SK-N-SH treated with all-trans-retinoic acid at 6 μM for 48 hours (cell line): ENCODE data around the gene GRAMD1B.

Source experiments
- ATAC-seq: fragments of 200-7000 bp; cut with Tn5 transposase; 3 replicates; pipeline ENCODE4 v1.9.1; 2020; ENCODE audit warnings: mild to moderate bottlenecking, moderate library complexity
- ARNTL ChIP-seq: fragments of 450-650 bp; formaldehyde crosslinking; IDR thresholded peaks from 2 replicates; pipeline ENCODE4 v1.5.0; 2020; ENCODE audit warnings: low read depth, mild to moderate bottlenecking, moderate library complexity, borderline replicate concordance
- BACH2 ChIP-seq: fragments of 250-450 bp; sonication (Bioruptor Pico); IDR thresholded peaks from 2 replicates; pipeline ENCODE4 v1.9.0; 2021; ENCODE audit warnings: mild to moderate bottlenecking, borderline replicate concordance
- CSDC2 ChIP-seq: fragments of 250-450 bp; sonication (Bioruptor Pico); IDR thresholded peaks from 2 replicates; pipeline ENCODE4 v1.5.0; 2020; ENCODE audit warnings: mild to moderate bottlenecking, moderate library complexity
- ESRRG ChIP-seq: fragments of 250-450 bp; sonication (Bioruptor Pico); IDR thresholded peaks from 2 replicates; pipeline ENCODE4 v1.6.1; 2021; ENCODE audit warnings: mild to moderate bottlenecking
- GLIS3 ChIP-seq: fragments of 250-450 bp; sonication (Bioruptor Pico); IDR thresholded peaks from 2 replicates; pipeline ENCODE4 v1.5.0; 2020; ENCODE audit warnings: mild to moderate bottlenecking, moderate library complexity
- ISL1 ChIP-seq: fragments of 250-450 bp; sonication (Bioruptor Pico); IDR thresholded peaks from 2 replicates; pipeline ENCODE4 v2.1.2; 2022; ENCODE audit warnings: mild to moderate bottlenecking, moderate library complexity
- RARB ChIP-seq: fragments of 250-450 bp; sonication (Bioruptor Pico); IDR thresholded peaks from 2 replicates; pipeline ENCODE4 v1.8.0; 2021; ENCODE audit warnings: mild to moderate bottlenecking, moderate library complexity
- SNAI2 ChIP-seq: fragments of 250-450 bp; sonication (Bioruptor Pico); IDR thresholded peaks from 2 replicates; pipeline ENCODE4 v1.5.0; 2020; ENCODE audit warnings: mild to moderate bottlenecking, moderate library complexity
- TOX ChIP-seq: fragments of 250-450 bp; sonication (Bioruptor Pico); IDR thresholded peaks from 2 replicates; pipeline ENCODE4 v1.8.0; 2021; ENCODE audit warnings: mild to moderate bottlenecking, moderate library complexity, borderline replicate concordance
- ZC3H10 ChIP-seq: fragments of 250-450 bp; sonication (Bioruptor Pico); IDR thresholded peaks from 2 replicates; pipeline ENCODE4 v1.5.1; 2021; ENCODE audit warnings: mild to moderate bottlenecking, moderate library complexity
- ZFP3 ChIP-seq: fragments of 250-450 bp; sonication (Bioruptor Pico); IDR thresholded peaks from 2 replicates; pipeline ENCODE4 v1.5.0; 2020; ENCODE audit warnings: mild to moderate bottlenecking, moderate library complexity
- ZFP30 ChIP-seq: fragments of 450-650 bp; formaldehyde crosslinking; IDR thresholded peaks from 2 replicates; pipeline ENCODE4 v1.5.0; 2022; ENCODE audit warnings: mild to moderate bottlenecking, moderate library complexity
- ZNF565 ChIP-seq: fragments of 450-650 bp; formaldehyde crosslinking; conservative IDR thresholded peaks from 2 replicates; pipeline ENCODE4 v1.5.0; 2020; ENCODE audit warnings: low read depth, mild to moderate bottlenecking, moderate library complexity
- ZNF70 ChIP-seq: fragments of 450-650 bp; formaldehyde crosslinking; IDR thresholded peaks from 2 replicates; pipeline ENCODE4 v1.5.0; 2020; ENCODE audit warnings: mild to moderate bottlenecking, moderate library complexity
- ZNF8 ChIP-seq: fragments of 450-650 bp; formaldehyde crosslinking; IDR thresholded peaks from 2 replicates; pipeline ENCODE4 v1.5.0; 2020; ENCODE audit warnings: mild to moderate bottlenecking, moderate library complexity
- TF ChIP-seq, protein P1 (sequence below): fragments of 250-450 bp; sonication (Bioruptor Pico); IDR thresholded peaks from 2 replicates; pipeline ENCODE4 v1.8.0; 2020; ENCODE audit warnings: mild to moderate bottlenecking, moderate library complexity, borderline replicate concordance
- TF ChIP-seq, protein P2 (sequence below): fragments of 250-450 bp; sonication (Bioruptor Pico); IDR thresholded peaks from 2 replicates; pipeline ENCODE4 v1.5.1; 2021; ENCODE audit warnings: mild to moderate bottlenecking, moderate library complexity
- TF ChIP-seq, protein P3 (sequence below): fragments of 250-450 bp; sonication (Bioruptor Pico); IDR thresholded peaks from 2 replicates; pipeline ENCODE4 v1.5.0; 2020; ENCODE audit warnings: mild to moderate bottlenecking, moderate library complexity
- TF ChIP-seq, protein P4 (sequence below): fragments of 250-450 bp; sonication (Bioruptor Pico); IDR thresholded peaks from 2 replicates; pipeline ENCODE4 v1.5.1; 2020; ENCODE audit warnings: low read depth, mild to moderate bottlenecking, moderate library complexity

Gene GRAMD1B

DNA sequence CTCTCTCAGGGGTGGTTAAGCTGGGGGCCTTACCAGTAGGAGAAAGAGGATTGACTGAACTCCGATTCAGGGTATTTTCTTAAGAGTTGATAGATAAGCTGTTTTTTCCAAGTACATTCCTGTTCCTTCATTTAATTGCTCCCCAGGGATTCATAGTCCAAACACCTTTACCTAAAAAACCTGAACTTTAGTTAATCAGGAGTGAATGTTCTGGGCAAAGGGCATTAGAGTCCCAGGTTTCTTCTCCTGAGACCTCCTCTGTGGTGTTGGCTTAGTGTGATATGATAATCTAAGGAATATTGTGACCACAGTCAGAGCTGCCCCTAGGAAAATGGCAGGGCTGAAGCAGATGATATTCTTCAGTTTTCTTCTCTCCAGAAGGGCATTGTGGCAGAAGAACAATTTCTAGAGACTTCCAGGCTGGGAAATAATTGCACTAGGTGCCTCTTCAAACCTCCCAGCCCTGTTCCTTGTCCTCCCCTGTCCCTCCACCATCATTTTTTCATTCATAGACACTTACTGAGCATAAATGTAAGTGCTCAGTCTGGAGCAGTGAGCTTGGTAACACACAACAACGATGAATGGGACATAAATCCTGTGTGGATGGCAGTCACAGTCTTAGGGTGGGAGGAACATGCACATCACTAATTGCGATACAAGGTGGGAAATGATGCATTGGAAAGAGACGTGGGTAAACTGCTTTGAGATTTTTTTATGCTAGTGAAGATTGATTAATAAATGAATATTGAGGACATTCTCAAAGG is 11.5 kb upstream of the GRAMD1B start:
- no peak for ATAC-seq
- no peak for TF ChIP-seq CSDC2 (CRISPR knock-in tag)
- TF ChIP-seq, all 23 proteins: peak for 0

DNA sequence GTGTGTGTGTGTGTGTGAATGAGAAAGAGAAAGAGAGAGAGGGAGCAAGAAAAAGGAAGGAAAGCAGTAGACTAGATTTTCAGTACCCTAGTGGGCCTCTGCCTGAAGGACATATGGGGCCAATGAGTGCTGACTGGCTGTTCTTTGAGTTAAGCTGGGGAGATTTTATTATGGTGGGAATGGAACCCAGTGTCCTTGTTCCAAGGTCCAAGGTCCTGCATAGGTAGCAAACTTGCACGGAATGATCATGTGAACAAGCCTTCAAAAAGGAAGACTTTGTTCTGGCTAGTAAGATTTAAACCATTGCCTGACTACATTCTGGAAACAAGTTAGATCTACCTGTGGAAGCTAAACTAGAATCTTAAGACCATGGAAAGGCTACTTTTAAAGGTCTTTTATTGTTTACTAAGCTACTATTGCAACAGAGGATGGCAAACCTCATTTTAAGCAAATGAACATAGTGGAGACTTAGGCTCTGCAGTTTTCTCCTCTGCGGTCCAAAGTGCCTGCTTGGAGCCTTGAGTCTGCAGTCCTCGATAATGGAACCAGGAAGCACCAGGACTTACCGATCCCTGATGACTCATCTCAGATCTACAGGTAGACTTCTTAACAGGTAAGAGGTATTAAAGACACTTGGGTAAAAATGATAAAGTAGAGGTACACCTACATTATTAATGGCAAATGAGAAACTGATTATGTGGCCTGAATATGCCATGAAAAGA is 10.2 kb upstream of the GRAMD1B start:
- TF ChIP-seq ZNF565 (no peak), SNAI2 (CRISPR knock-in tag) (no peak), GLIS3 (no peak), ZFP30 (no peak), TOX (no peak), BACH2 (CRISPR knock-in tag) (no peak), ZFP3 (CRISPR knock-in tag) (no peak), ISL1 (no peak), RARB (CRISPR knock-in tag) (no peak)
- TF ChIP-seq, protein P1, sequence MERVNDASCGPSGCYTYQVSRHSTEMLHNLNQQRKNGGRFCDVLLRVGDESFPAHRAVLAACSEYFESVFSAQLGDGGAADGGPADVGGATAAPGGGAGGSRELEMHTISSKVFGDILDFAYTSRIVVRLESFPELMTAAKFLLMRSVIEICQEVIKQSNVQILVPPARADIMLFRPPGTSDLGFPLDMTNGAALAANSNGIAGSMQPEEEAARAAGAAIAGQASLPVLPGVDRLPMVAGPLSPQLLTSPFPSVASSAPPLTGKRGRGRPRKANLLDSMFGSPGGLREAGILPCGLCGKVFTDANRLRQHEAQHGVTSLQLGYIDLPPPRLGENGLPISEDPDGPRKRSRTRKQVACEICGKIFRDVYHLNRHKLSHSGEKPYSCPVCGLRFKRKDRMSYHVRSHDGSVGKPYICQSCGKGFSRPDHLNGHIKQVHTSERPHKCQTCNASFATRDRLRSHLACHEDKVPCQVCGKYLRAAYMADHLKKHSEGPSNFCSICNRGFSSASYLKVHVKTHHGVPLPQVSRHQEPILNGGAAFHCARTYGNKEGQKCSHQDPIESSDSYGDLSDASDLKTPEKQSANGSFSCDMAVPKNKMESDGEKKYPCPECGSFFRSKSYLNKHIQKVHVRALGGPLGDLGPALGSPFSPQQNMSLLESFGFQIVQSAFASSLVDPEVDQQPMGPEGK (CRISPR knock-in tag) = no peak
- TF ChIP-seq, protein P2, sequence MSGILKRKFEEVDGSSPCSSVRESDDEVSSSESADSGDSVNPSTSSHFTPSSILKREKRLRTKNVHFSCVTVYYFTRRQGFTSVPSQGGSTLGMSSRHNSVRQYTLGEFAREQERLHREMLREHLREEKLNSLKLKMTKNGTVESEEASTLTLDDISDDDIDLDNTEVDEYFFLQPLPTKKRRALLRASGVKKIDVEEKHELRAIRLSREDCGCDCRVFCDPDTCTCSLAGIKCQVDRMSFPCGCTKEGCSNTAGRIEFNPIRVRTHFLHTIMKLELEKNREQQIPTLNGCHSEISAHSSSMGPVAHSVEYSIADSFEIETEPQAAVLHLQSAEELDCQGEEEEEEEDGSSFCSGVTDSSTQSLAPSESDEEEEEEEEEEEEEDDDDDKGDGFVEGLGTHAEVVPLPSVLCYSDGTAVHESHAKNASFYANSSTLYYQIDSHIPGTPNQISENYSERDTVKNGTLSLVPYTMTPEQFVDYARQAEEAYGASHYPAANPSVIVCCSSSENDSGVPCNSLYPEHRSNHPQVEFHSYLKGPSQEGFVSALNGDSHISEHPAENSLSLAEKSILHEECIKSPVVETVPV (CRISPR knock-in tag) = no peak
- TF ChIP-seq, all 23 proteins: peak for 0
- no peak for ATAC-seq

DNA sequence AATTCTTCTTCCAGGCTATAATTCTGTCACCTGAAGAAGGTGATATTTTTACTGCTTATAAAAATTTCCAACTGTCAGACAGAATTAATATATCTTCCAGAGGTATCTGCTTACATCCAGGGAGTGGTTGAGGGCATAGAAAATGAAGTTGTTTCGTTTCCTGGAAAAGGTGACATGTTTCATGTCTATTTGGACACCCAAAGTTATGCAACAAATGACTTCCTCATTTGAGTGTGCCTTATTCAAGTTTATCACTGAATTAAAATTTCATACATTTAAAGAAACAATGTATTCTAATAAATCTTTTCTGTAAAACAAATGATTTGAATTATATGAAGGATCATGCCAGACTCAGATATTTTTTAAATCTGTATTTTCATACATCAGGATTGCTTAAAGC is 8.5 kb upstream of the GRAMD1B start:
- ATAC-seq = no peak
- TF ChIP-seq, protein P2 (CRISPR knock-in tag) = no peak
- no peak for TF ChIP-seq RARB (CRISPR knock-in tag)
- TF ChIP-seq ZNF565 = no peak
- TF ChIP-seq BACH2 (CRISPR knock-in tag) = no peak

DNA sequence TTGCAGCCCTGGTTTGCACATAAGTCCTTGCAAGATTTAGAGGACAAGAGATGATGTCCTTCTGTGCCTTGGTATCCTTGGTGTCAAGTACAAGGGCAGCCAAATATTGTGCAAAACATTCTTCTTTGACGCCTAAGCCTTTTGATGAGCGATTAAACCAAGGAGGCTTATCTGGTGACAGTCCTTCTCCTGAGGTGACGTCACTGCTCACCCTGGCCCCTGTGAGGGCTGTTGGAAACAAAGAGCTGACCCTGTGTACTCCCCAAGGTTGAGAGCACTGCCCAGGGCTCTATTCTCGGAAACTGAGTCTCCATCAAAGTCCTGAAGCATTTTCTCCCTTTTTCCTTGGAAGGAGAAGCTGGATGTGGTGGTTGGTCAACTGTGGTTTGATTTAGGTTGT is 4.7 kb upstream of the GRAMD1B start:
- no peak for TF ChIP-seq RARB (CRISPR knock-in tag)
- ATAC-seq = no peak

DNA sequence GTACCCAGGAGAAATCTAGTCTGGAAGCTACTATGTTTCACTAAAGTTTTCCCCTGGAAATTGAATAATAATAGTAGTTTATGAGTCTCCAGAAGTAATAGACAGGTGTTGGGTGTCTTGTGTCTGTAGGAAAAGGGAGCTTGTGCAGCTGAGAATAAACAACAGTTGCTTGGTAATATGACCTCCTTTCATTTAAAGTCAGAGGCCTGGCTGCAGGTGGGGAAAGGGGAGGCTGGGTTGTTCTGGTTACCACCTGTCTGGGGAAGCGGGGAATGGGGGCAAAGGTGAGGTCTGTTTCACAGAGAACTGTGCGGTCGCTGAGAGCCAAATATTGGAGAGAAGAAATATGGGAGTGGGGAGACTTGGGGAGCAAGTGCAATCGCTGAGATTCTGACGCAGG is 3.3 kb upstream of the GRAMD1B start:
- no peak for ATAC-seq
- TF ChIP-seq, protein P1 (CRISPR knock-in tag) = no peak
- TF ChIP-seq ZC3H10 (CRISPR knock-in tag) (no peak), RARB (CRISPR knock-in tag) (no peak), ZNF70 (CRISPR knock-in tag) (no peak), ISL1 (no peak), CSDC2 (CRISPR knock-in tag) (no peak), ESRRG (CRISPR knock-in tag) (no peak), BACH2 (CRISPR knock-in tag) (no peak), ZNF8 (no peak), ARNTL (CRISPR knock-in tag) (no peak), ZNF565 (no peak), TOX (no peak)
- TF ChIP-seq, protein P2 (CRISPR knock-in tag) = no peak
- TF ChIP-seq, protein P3, sequence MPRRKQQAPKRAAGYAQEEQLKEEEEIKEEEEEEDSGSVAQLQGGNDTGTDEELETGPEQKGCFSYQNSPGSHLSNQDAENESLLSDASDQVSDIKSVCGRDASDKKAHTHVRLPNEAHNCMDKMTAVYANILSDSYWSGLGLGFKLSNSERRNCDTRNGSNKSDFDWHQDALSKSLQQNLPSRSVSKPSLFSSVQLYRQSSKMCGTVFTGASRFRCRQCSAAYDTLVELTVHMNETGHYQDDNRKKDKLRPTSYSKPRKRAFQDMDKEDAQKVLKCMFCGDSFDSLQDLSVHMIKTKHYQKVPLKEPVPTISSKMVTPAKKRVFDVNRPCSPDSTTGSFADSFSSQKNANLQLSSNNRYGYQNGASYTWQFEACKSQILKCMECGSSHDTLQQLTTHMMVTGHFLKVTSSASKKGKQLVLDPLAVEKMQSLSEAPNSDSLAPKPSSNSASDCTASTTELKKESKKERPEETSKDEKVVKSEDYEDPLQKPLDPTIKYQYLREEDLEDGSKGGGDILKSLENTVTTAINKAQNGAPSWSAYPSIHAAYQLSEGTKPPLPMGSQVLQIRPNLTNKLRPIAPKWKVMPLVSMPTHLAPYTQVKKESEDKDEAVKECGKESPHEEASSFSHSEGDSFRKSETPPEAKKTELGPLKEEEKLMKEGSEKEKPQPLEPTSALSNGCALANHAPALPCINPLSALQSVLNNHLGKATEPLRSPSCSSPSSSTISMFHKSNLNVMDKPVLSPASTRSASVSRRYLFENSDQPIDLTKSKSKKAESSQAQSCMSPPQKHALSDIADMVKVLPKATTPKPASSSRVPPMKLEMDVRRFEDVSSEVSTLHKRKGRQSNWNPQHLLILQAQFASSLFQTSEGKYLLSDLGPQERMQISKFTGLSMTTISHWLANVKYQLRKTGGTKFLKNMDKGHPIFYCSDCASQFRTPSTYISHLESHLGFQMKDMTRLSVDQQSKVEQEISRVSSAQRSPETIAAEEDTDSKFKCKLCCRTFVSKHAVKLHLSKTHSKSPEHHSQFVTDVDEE = no peak
- TF ChIP-seq, protein P4, sequence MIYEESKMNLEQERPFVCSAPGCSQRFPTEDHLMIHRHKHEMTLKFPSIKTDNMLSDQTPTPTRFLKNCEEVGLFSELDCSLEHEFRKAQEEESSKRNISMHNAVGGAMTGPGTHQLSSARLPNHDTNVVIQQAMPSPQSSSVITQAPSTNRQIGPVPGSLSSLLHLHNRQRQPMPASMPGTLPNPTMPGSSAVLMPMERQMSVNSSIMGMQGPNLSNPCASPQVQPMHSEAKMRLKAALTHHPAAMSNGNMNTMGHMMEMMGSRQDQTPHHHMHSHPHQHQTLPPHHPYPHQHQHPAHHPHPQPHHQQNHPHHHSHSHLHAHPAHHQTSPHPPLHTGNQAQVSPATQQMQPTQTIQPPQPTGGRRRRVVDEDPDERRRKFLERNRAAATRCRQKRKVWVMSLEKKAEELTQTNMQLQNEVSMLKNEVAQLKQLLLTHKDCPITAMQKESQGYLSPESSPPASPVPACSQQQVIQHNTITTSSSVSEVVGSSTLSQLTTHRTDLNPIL (CRISPR knock-in tag) = no peak
